HUES64 (cell line): ENCODE results near the gene KRT16.

Experiments
- H3K27ac ChIP-seq: 2 replicates; pipeline ENCODE4 v1.7.0; 2013; ENCODE audit warnings: low read depth, low read length, inconsistent platforms
- H3K27me3 ChIP-seq: 2 replicates; pipeline ENCODE4 v1.6.1; 2013; ENCODE audit warnings: mild to moderate bottlenecking, low read length; ENCODE audit not compliant: insufficient read depth
- H3K36me3 ChIP-seq: 2 replicates; pipeline ENCODE4 v1.6.1; 2013; ENCODE audit warnings: mild to moderate bottlenecking, low read length; ENCODE audit not compliant: insufficient read depth
- H3K4me1 ChIP-seq: 2 replicates; pipeline ENCODE4 v1.6.1; 2013; ENCODE audit warnings: mild to moderate bottlenecking, low read length, moderate library complexity; ENCODE audit not compliant: insufficient read depth
- H3K4me3 ChIP-seq: 2 replicates; pipeline ENCODE4 v1.5.1; 2013; ENCODE audit warnings: mild to moderate bottlenecking, low read length, moderate library complexity
- H3K9ac ChIP-seq: 2 replicates; pipeline ENCODE4 v1.6.1; 2013; ENCODE audit warnings: mild to moderate bottlenecking, low read depth, low read length
- H3K9me3 ChIP-seq: 2 replicates; pipeline ENCODE4 v1.6.1; 2013; ENCODE audit warnings: low read depth, low read length; ENCODE audit not compliant: insufficient read depth
- WGBS: fragments of 150-250, 120-280 bp; methylation state at CpG from one replicate; pipeline ENCODE4 v1.1.7; 2013; ENCODE audit warnings: missing lambda C conversion rate; 5-methylcytosine and 5-hydroxymethylcytosine counted together

Gene KRT16

GRCh38 chr17:41653892-41654677 lies 41.5 kb upstream of the KRT16 start:
- Histone ChIP-seq H3K4me3 (no peak overlapping the region), H3K27ac (no peak overlapping the region), H3K9ac (no peak overlapping the region; the same call in 1 of the 2 replicates), H3K9me3 (no peaks in the 10 kb centered on the region), H3K27me3 (no peaks in the 10 kb centered on the region), H3K4me1 (peaks cover 9% of the 10 kb centered on the region), H3K36me3 (no peaks in the 10 kb centered on the region)
- 85% methylated on average over 13 of the region's 14 CpGs for WGBS

- Histone ChIP-seq H3K36me3 (no peaks in the 10 kb centered on the region), H3K4me1 (peaks cover 9% of the 10 kb centered on the region), H3K4me3 (no peak overlapping the region), H3K27ac (no peak overlapping the region), H3K27me3 (no peaks in the 10 kb centered on the region), H3K9me3 (no peaks in the 10 kb centered on the region), H3K9ac (no peak overlapping the region)
- 89% methylated on average over 5 of the region's 5 CpGs for WGBS
Measured at GRCh38 chr17:41653421-41653820, 40.9 kb upstream of the KRT16 start.

GRCh38 chr17:41652461-41652970 lies 39.9 kb upstream of the KRT16 start:
- H3K36me3 ChIP-seq = no peaks in the 10 kb centered on the region
- H3K9me3 ChIP-seq = no peaks in the 10 kb centered on the region
- H3K4me1 ChIP-seq = peaks cover 9% of the 10 kb centered on the region
- 92% methylated on average over 5 of the region's 5 CpGs for WGBS
- no peak overlapping the region for H3K27ac ChIP-seq
- H3K9ac ChIP-seq = no peak overlapping the region
- H3K27me3 ChIP-seq = no peaks in the 10 kb centered on the region
- H3K4me3 ChIP-seq = no peak overlapping the region

GRCh38 chr17:41651625-41652460 lies 39.3 kb upstream of the KRT16 start:
- Histone ChIP-seq H3K36me3 (no peaks in the 10 kb centered on the region), H3K27ac (no peak overlapping the region), H3K9me3 (no peaks in the 10 kb centered on the region), H3K4me1 (peaks cover 9% of the 10 kb centered on the region), H3K27me3 (no peaks in the 10 kb centered on the region), H3K4me3 (no peak overlapping the region), H3K9ac (no peak overlapping the region)
- 88% methylated on average over 13 of the region's 13 CpGs for WGBS

GRCh38 chr17:41650794-41651624 lies 38.4 kb upstream of the KRT16 start:
- Histone ChIP-seq H3K9me3 (no peaks in the 10 kb centered on the region), H3K4me3 (no peak overlapping the region), H3K36me3 (no peaks in the 10 kb centered on the region), H3K9ac (no peak overlapping the region), H3K27me3 (no peaks in the 10 kb centered on the region), H3K27ac (no peak overlapping the region), H3K4me1 (peaks cover 8% of the 10 kb centered on the region)
- WGBS = 87% methylated on average over 15 of the region's 15 CpGs

GRCh38 chr17:41649923-41650519 lies 37.5 kb upstream of the KRT16 start:
- no peaks in the 10 kb centered on the region for H3K36me3 ChIP-seq
- 91% methylated on average over 10 of the region's 10 CpGs for WGBS
- 0 out of 2 replicates have a peak, but pooled peaks cover 2% of the 10 kb centered on the region for H3K4me1 ChIP-seq
- no peak overlapping the region for H3K9ac ChIP-seq
- H3K4me3 ChIP-seq = no peak overlapping the region
- no peak overlapping the region for H3K27ac ChIP-seq
- no peaks in the 10 kb centered on the region for H3K27me3 ChIP-seq
- H3K9me3 ChIP-seq = no peaks in the 10 kb centered on the region

GRCh38 chr17:41648411-41649195 lies 36.0 kb upstream of the KRT16 start:
- 7% methylated on average over 35 of the region's 39 CpGs for WGBS

GRCh38 chr17:41647940-41648410 lies 35.4 kb upstream of the KRT16 start:
- Histone ChIP-seq H3K4me1 (0 out of 2 replicates have a peak, but pooled peaks cover 2% of the 10 kb centered on the region), H3K4me3 (peak overlapping the region; percentile 51), H3K9me3 (no peaks in the 10 kb centered on the region), H3K27me3 (no peaks in the 10 kb centered on the region), H3K27ac (no peak overlapping the region), H3K36me3 (no peaks in the 10 kb centered on the region), H3K9ac (no peak overlapping the region)
- WGBS = 3% methylated on average over 22 of the region's 22 CpGs

More at GRCh38 chr17:41648411-41649195, 36.0 kb upstream of the KRT16 start:
- Histone ChIP-seq H3K27me3 (no peaks in the 10 kb centered on the region), H3K4me1 (0 out of 2 replicates have a peak, but pooled peaks cover 2% of the 10 kb centered on the region), H3K9me3 (no peaks in the 10 kb centered on the region), H3K9ac (no peak overlapping the region), H3K27ac (no peak overlapping the region), H3K4me3 (peak overlapping the region; percentile 51), H3K36me3 (no peaks in the 10 kb centered on the region)

- 90% methylated on average over 14 of the region's 15 CpGs for WGBS
- Histone ChIP-seq H3K9me3 (no peaks in the 10 kb centered on the region), H3K27ac (no peak overlapping the region), H3K36me3 (no peaks in the 10 kb centered on the region), H3K4me1 (0 out of 2 replicates have a peak, but pooled peaks cover 2% of the 10 kb centered on the region), H3K4me3 (no peak overlapping the region), H3K9ac (no peak overlapping the region), H3K27me3 (no peaks in the 10 kb centered on the region)
Measured at GRCh38 chr17:41647038-41647813, 34.7 kb upstream of the KRT16 start.
